GM12891 (cell line): Measurements from ENCODE around the gene KCND2.

Experiments
- DNase-seq: peaks from one replicate; pipeline ENCODE4 v3.0.0; 2011; ENCODE audit warnings: low spot score; ENCODE audit not compliant: insufficient read length
- FAIRE-seq: peaks from 2 replicates; lab custom pipeline; 2011; peaks lifted over from hg19 to GRCh38; lab: Jason Lieb, UNC
- PAX5 ChIP-seq: IDR thresholded peaks from 2 replicates; pipeline ENCODE4 v1.6.1; 2011; ENCODE audit warnings: low read length, moderate library complexity, mild to moderate bottlenecking; ENCODE audit not compliant: insufficient read depth, severe bottlenecking
- POLR2A ChIP-seq: IDR thresholded peaks from 2 replicates; pipeline ENCODE4 v1.6.1; 2011; ENCODE audit warnings: low read depth, low read length, control low read depth
- POLR2AphosphoS5 ChIP-seq: IDR thresholded peaks from 2 replicates; pipeline ENCODE4 v1.6.1; 2011; ENCODE audit warnings: low read depth, low read length, control low read depth
- POU2F2 ChIP-seq: IDR thresholded peaks from 2 replicates; pipeline ENCODE4 v1.6.1; 2011; ENCODE audit warnings: low read depth, mild to moderate bottlenecking, control low read depth, low read length, moderate library complexity
- SPI1 ChIP-seq: IDR thresholded peaks from 2 replicates; pipeline ENCODE4 v1.6.1; 2011; ENCODE audit warnings: low read depth, low read length, control low read depth
- TAF1 ChIP-seq: IDR thresholded peaks from 2 replicates; pipeline ENCODE4 v1.6.1; 2011; ENCODE audit warnings: low read depth, low read length, control low read depth

Gene KCND2

DNA sequence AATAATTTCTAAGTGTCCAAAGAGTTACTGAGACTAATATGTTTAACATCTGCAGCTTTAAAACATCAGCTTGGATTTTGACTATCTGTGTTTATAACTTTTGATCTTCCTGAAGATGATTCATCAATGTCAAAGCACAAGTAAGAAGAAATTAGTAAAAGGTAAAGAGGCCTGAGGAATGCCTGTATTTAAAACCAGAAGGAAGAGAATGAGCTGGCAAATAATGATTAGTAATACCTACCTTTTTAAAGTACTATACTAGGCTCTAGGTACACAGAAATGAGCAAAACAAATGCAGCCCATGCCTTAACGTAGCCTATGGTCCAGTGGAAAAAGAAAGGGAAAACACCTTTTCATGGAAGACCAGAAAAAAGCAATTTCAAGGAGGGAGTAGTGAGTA lies 158.0 kb downstream of the KCND2 start:
- no peak for DNase-seq
- FAIRE-seq = peak; percentile 61

GRCh38 chr7:120436487-120437060 lies 163.6 kb downstream of the KCND2 start:
- no peak for TF ChIP-seq SPI1
- TF ChIP-seq POLR2AphosphoS5 = no peak
- TF ChIP-seq POLR2A = no peak
- TF ChIP-seq PAX5 = no peak
- TF ChIP-seq TAF1 = no peak
- no peak for TF ChIP-seq POU2F2
- FAIRE-seq (peak; percentile 31), DNase-seq (no peak)

More for the DNA sequence above, 158.0 kb downstream of the KCND2 start:
- TF ChIP-seq POU2F2 (no peak), POLR2A (no peak), PAX5 (no peak), POLR2AphosphoS5 (no peak), SPI1 (no peak), TAF1 (no peak)

DNA sequence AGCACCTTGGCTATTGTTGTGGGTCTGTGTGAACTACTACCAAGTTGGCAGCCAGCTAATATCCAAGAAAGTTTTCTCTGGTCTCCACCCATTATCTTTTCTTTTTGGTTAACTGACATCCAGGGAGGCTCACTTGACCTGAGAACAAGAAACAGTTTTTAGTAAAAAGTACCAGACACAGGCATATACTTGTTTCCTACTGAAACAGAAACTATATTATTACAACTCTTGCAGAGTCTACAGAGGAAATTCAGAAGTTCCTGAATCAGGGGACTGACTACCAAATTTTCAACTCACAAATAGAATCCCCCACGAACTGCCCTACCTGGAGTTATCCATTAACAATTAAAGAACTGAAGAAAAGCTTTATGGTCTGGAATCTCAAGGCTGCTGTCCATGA lies 168.9 kb downstream of the KCND2 start:
- peak; percentile 61 for FAIRE-seq
- no peak for TF ChIP-seq PAX5
- no peak for TF ChIP-seq POU2F2
- no peak for TF ChIP-seq TAF1
- TF ChIP-seq SPI1 = no peak

GRCh38 chr7:120442838-120443237 lies 169.9 kb downstream of the KCND2 start:
- DNase-seq = no peak
- no peak for TF ChIP-seq POLR2AphosphoS5
- no peak for TF ChIP-seq SPI1
- no peak for TF ChIP-seq PAX5
- no peak for TF ChIP-seq POU2F2
- TF ChIP-seq POLR2A = no peak
- no peak for TF ChIP-seq TAF1
- FAIRE-seq = peak; percentile 86

More for the DNA sequence above, 168.9 kb downstream of the KCND2 start:
- no peak for DNase-seq

GRCh38 chr7:120444650-120445049 lies 171.7 kb downstream of the KCND2 start:
- no peak for TF ChIP-seq POU2F2
- TF ChIP-seq TAF1 = no peak
- DNase-seq (no peak), FAIRE-seq (peak; percentile 16)

DNA sequence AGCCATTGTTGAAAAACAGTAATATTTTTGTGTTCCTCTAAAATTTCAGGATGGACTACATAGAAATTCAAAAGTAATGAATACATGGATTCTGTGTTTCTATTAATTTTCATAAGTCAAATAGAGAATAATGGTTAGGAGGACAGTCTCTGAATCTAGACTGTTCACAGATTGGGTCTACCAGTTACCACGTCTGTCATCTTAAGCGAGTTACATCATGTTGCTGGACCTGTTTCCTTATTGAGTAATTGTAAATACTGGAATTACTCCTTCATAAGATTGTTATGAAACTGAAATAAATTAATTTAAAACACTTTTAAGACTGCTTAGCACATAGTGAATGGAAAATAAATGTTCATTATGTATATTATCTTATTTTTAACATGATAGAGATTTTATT lies 172.3 kb downstream of the KCND2 start:
- TF ChIP-seq TAF1 = no peak
- TF ChIP-seq POLR2AphosphoS5 = no peak
- TF ChIP-seq POLR2A = no peak
- TF ChIP-seq SPI1 = no peak
- TF ChIP-seq PAX5 = no peak
- no peak for TF ChIP-seq POU2F2
- FAIRE-seq (no peak), DNase-seq (no peak)

DNA sequence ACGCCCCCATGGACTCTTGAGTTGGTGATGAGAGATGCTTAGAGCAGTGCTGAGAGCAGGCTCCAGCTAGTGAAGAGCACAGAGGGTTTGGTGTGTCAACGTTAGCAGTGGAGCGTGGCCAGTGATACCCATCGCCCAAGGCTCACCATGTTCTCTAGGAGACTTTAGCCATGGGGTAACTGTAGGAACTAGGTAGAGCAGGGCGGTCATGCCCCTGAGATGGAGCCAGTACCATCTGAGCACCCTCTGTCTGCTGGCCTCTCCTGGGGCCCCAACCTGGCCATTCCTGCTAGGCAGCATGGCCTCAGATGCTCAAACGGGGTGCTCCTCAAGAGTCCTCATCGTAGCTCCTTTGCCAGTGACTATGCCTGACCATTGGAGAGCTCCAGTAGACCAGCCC lies 179.7 kb downstream of the KCND2 start:
- DNase-seq (no peak), FAIRE-seq (no peak)
- TF ChIP-seq SPI1 = no peak
- no peak for TF ChIP-seq TAF1
- TF ChIP-seq POLR2A = no peak
- TF ChIP-seq POLR2AphosphoS5 = no peak
- TF ChIP-seq POU2F2 = no peak
- TF ChIP-seq PAX5 = no peak

- no peak for TF ChIP-seq POLR2A
- TF ChIP-seq PAX5 = no peak
- TF ChIP-seq POLR2AphosphoS5 = no peak
- no peak for TF ChIP-seq TAF1
- TF ChIP-seq SPI1 = no peak
- no peak for TF ChIP-seq POU2F2
- FAIRE-seq = no peak
- DNase-seq = no peak
Observed at GRCh38 chr7:120456699-120457098, 183.7 kb downstream of the KCND2 start.

- no peak for TF ChIP-seq SPI1
- no peak for TF ChIP-seq POLR2AphosphoS5
- TF ChIP-seq PAX5 = no peak
- no peak for TF ChIP-seq TAF1
- no peak for TF ChIP-seq POLR2A
- no peak for TF ChIP-seq POU2F2
- FAIRE-seq = peak; percentile 26
- no peak for DNase-seq
Observed at GRCh38 chr7:120460949-120461348, 188.0 kb downstream of the KCND2 start.

DNA sequence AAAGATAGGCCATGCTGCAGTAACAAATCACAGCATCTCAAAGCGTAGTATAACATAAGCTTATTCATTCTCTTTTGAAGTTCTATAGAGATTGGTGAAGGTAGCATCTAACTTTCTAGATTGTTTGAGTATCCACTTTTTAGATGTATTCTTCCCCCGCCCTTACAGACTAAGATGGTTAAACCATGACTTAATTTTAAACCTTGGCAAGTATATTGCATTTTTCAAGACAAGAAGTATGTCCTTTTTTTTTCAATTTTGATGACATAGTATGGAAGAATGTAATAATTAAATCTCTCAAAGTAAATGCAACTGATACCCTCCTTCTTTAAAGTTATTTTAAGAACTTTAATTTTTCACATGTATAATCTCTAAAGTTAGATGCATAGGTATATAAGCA lies 190.0 kb downstream of the KCND2 start:
- TF ChIP-seq SPI1 (no peak), TAF1 (no peak), POU2F2 (no peak), POLR2AphosphoS5 (no peak), PAX5 (no peak), POLR2A (no peak)
- DNase-seq (no peak), FAIRE-seq (no peak)

GRCh38 chr7:120464104-120464503 lies 191.1 kb downstream of the KCND2 start:
- DNase-seq = no peak
- TF ChIP-seq TAF1 (no peak), POLR2A (no peak), POU2F2 (no peak), SPI1 (no peak), POLR2AphosphoS5 (no peak), PAX5 (no peak)
- FAIRE-seq = no peak
